HG03025 (cell line): ENCODE results near the gene DEGS2.

Source experiments
- ATAC-seq: cut with Tn5 transposase; IDR thresholded peaks from one replicate; pipeline ENCODE4 v1.9.1; 2021; ENCODE audit warnings: mild to moderate bottlenecking, moderate library complexity; ENCODE audit not compliant: unreplicated experiment, low FRiP score

Gene DEGS2

GRCh38 chr14:100100032-100100703 is 59.3 kb downstream of the DEGS2 start:
- ATAC-seq: no peak

GRCh38 chr14:100098171-100098570 is 61.3 kb downstream of the DEGS2 start:
- ATAC-seq: no peak

GRCh38 chr14:100096656-100097055 is 62.8 kb downstream of the DEGS2 start:
- no peak for ATAC-seq
